ENCODE measurements around the gene SYNPO2.

DNA sequence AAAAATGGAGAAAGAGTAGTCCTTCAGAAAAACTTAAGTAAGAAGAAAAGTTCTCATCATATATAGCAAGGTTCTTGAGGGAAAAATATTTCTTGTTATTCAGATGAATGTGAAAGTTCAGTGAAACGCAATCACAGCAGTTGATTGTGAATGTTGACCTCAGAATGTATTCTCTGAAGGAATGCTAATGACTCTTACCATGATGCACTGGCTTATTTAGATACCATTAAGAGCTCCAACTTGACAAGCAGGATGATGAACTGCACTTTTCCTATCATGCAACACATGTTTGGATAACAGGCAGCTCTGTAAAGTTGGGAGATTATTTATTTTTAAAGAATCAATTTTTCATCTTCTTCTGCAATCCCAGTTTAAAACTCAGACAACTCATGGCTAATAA lies 131.5 kb downstream of the SYNPO2 start:
- TF ChIP-seq CHD2 (IDR thresholded peaks at IDR 0.05; ENCODE audit: borderline replicate concordance, low read depth, low read length) (no peak), SIN3A (IDR thresholded peaks at IDR 0.05; ENCODE audit: low read depth, low read length) (no peak)

Measured in GM12878 (cell line).